K562 (cell line): Measurements from ENCODE around the gene MB21D2. TPM values are rescaled to one million over a fixed set of nuclear protein-coding genes. Genes with fewer than 3 reads are reported as not detected.

ENCODE experiments used
- ATAC-seq: fragments of 200-7000 bp; cut with Tn5 transposase; 3 replicates; pipeline ENCODE4 v1.9.1; 2020; ENCODE audit warnings: moderate library complexity
- BruUV-seq: library from RNA; stranded (reverse); fragments of 400-500 nt; replicated peaks from 2 replicates; lab custom pipeline; 2021; lab: Mats Ljungman, UMichigan
- CTCF ChIA-PET: fragments of 300-600 bp; formaldehyde crosslinking; extraction: SDS; loops from one replicate; lab custom pipeline; 2021; ENCODE audit warnings: low intra/inter-chr PET ratio; lab: Yijun Ruan, JAX
- POLR2A ChIA-PET: fragments of 300-600, 350-650 bp; sonication (Branson Sonifier 250); formaldehyde crosslinking; extraction: SDS; loops from one replicate; lab custom pipeline; 2021; ENCODE audit warnings: antibody characterized with exemption, inconsistent platforms; lab: Yijun Ruan, JAX
- DNase-seq, 4 experiments: peaks; one replicate each; pipeline versions ENCODE4 v3.0.0 to v3.0.0-alpha.2; 2011 to 2018; ENCODE audit warnings: low spot score in 3 of 4, mixed read lengths in 3 of 4; ENCODE audit errors: extremely low read depth in 1 of 4
- FAIRE-seq: peaks from 2 replicates; lab custom pipeline; 2011; peaks lifted over from hg19 to GRCh38; lab: Jason Lieb, UNC
- H2AFZ ChIP-seq: 2 replicates; pipeline ENCODE4 v1.6.0; 2011; ENCODE audit warnings: low read depth, low read length, control low read depth, inconsistent platforms
- H3K27ac ChIP-seq: fragments of 200-600 bp; 3 replicates; pipeline ENCODE4 v1.8.0; 2011; ENCODE audit warnings: low read depth, mild to moderate bottlenecking, control low read depth, inconsistent platforms, low read length, moderate library complexity, mixed read lengths; ENCODE audit errors: extremely low read depth
- H3K27me3 ChIP-seq, 2 experiments: fragments of 300-600 bp in 1 of 2; 2 replicates in 1 of 2; 3 replicates in 1 of 2; pipeline versions ENCODE4 v1.6.0 to v1.8.0; 2011; ENCODE audit warnings: inconsistent platforms in 2 of 2, low read length in 2 of 2, mild to moderate bottlenecking in 1 of 2, mixed read lengths in 1 of 2, moderate library complexity in 1 of 2; ENCODE audit not compliant: control insufficient read depth in 2 of 2, insufficient read depth in 2 of 2
- H3K36me3 ChIP-seq: fragments of 300-600 bp; 3 replicates; pipeline ENCODE4 v1.8.0; 2011; ENCODE audit warnings: mild to moderate bottlenecking, low read length, inconsistent platforms; ENCODE audit not compliant: control insufficient read depth, insufficient read depth
- H3K4me1 ChIP-seq, 2 experiments: fragments of 200-600 bp in 1 of 2; replicated peaks in 1 of 2; 2 replicates in 1 of 2; 3 replicates in 1 of 2; pipeline versions ENCODE4 v1.5.1 to v1.8.0; 2011; ENCODE audit warnings: inconsistent platforms in 2 of 2, low read length in 2 of 2, mild to moderate bottlenecking in 1 of 2, mixed read lengths in 1 of 2, moderate library complexity in 1 of 2; ENCODE audit not compliant: control insufficient read depth in 2 of 2, insufficient read depth in 2 of 2
- H3K4me2 ChIP-seq: 2 replicates; pipeline ENCODE4 v1.6.1; 2011; ENCODE audit warnings: low read length, control low read depth, inconsistent platforms, mixed read lengths; ENCODE audit not compliant: insufficient read depth
- H3K4me3 ChIP-seq: fragments of 200-600 bp; sonication (generic), shearing (Covaris generic); 2 replicates; pipeline ENCODE4 v1.5.1; 2016; ENCODE audit warnings: control low read depth, inconsistent platforms
- H3K79me2 ChIP-seq: fragments of 200-600 bp; 3 replicates; pipeline ENCODE4 v1.8.0; 2011; ENCODE audit warnings: low read length, inconsistent platforms; ENCODE audit not compliant: control insufficient read depth, insufficient read depth
- H3K9ac ChIP-seq, 2 experiments: 2 replicates each; pipeline versions ENCODE4 v1.6.0 to v1.6.1; 2011; ENCODE audit warnings: low read depth in 2 of 2, low read length in 2 of 2, control low read depth in 1 of 2, inconsistent platforms in 1 of 2, mild to moderate bottlenecking in 1 of 2, mixed read lengths in 1 of 2; ENCODE audit not compliant: insufficient read depth in 1 of 2
- H3K9me1 ChIP-seq: one replicate; pipeline ENCODE4 v1.6.0; 2011; ENCODE audit warnings: inconsistent platforms, mild to moderate bottlenecking, low read length, moderate library complexity; ENCODE audit not compliant: control insufficient read depth, insufficient read depth
- H3K9me3 ChIP-seq: replicated peaks from 2 replicates; pipeline ENCODE4 v1.5.1; 2011; ENCODE audit warnings: low read depth, low read length, inconsistent platforms; ENCODE audit not compliant: control insufficient read depth, insufficient read depth
- H4K20me1 ChIP-seq: replicated peaks from 2 replicates; pipeline ENCODE4 v1.6.1; 2011; ENCODE audit warnings: low read length, inconsistent platforms, mixed read lengths; ENCODE audit not compliant: control insufficient read depth, insufficient read depth
- CAMTA2 ChIP-seq: fragments of 250-450 bp; sonication (Bioruptor Pico); conservative IDR thresholded peaks from 2 replicates; pipeline ENCODE4 v1.5.1; 2022
- EZH2 ChIP-seq: IDR thresholded peaks from 2 replicates; pipeline ENCODE4 v1.6.1; 2012; ENCODE audit warnings: low read depth, mild to moderate bottlenecking, inconsistent platforms, low read length, borderline replicate concordance
- SRSF3 ChIP-seq: fragments of 200-400 bp; formaldehyde crosslinking; IDR thresholded peaks from 2 replicates; pipeline ENCODE4 v1.6.1; 2016; ENCODE audit warnings: mild to moderate bottlenecking, low read length, moderate library complexity; ENCODE audit not compliant: insufficient read depth
- TEAD4 ChIP-seq, 2 experiments: sonication (generic) in 1 of 2; formaldehyde crosslinking in 1 of 2; IDR thresholded peaks; 2 replicates each; pipeline versions ENCODE4 v1.6.1 to v1.8.0; 2012 to 2022; ENCODE audit warnings: borderline replicate concordance in 1 of 2, inconsistent platforms in 1 of 2, low read length in 1 of 2, mild to moderate bottlenecking in 1 of 2, missing genetic modification reagents in 1 of 2
- ZNF124 ChIP-seq: sonication (generic); formaldehyde crosslinking; IDR thresholded peaks from 2 replicates; pipeline ENCODE4 v1.8.1; 2022; ENCODE audit warnings: missing genetic modification reagents
- WGBS: fragments of 100-300 bp; shearing (Covaris generic); methylation state at CpG from one replicate; pipeline ENCODE4 v1.1.6; 2016; ENCODE audit warnings: low coverage, mixed read lengths; ENCODE audit not compliant: insufficient coverage; ENCODE audit errors: missing lambda C conversion rate; 5-methylcytosine and 5-hydroxymethylcytosine counted together
- in situ Hi-C: fragments of 300-500 bp; cut with MboI; formaldehyde crosslinking; loops from 4 replicates; pipeline ENCODE4 v1.15.0; 2018; ENCODE audit warnings: inconsistent platforms, mixed read lengths
- intact Hi-C: fragments of 100-400 bp; cut with micrococcal nuclease; formaldehyde crosslinking; loops from 2 replicates; pipeline ENCODE4 v1.14.2; 2022
- polyA plus RNA-seq, 8 experiments: library from polyadenylated mRNA; depleted of rRNA in 4 of 8; stranded (reverse) in 5 of 8; unstranded in 3 of 8; fragments of >200 nt; fragmentation: Nextera tagmentation in 2 of 8; fragmentation: Illumina TruSeq in 1 of 8; extraction: Ambion mirVana in 2 of 8; extraction: Trizol in 1 of 8; gene quantifications; 2 replicates each; pipeline versions ENCODE4 v1.2.1 to v1.2.3, GENCODE V29; 2011 to 2014; ENCODE audit warnings: inconsistent platforms in 1 of 8, missing spikeins in 1 of 8
- total RNA-seq, 7 experiments: library from RNA; depleted of rRNA in 6 of 7; stranded (reverse); fragments of >200 nt in 6 of 7; fragmentation: Illumina TruSeq in 2 of 7; extraction: Trizol in 2 of 7; gene quantifications; 2 replicates each; pipeline versions ENCODE4 v1.2.1 to v1.2.3, GENCODE V29; 2011 to 2021; ENCODE audit warnings: low replicate concordance in 1 of 7
- TF ChIP-seq, protein P1 (sequence below): sonication (generic); IDR thresholded peaks from 2 replicates; pipeline ENCODE4 v1.6.1; 2016
- TF ChIP-seq, protein P2 (sequence below): sonication (generic); formaldehyde crosslinking; IDR thresholded peaks from 2 replicates; pipeline ENCODE4 v1.8.1; 2023; ENCODE audit warnings: mild to moderate bottlenecking, missing genetic modification reagents
- TF ChIP-seq, protein P3 (sequence below): sonication (generic); formaldehyde crosslinking; IDR thresholded peaks from 2 replicates; pipeline ENCODE4 v1.4.0; 2020; ENCODE audit warnings: mild to moderate bottlenecking, missing genetic modification reagents

MB21D2 gene
- total and polyA plus RNA-seq, 9 of the 15 experiments (the other 6 are each of a cell fraction or from before 2014, with no cell fraction given): 0.01 TPM; not detected in 8

DNA sequence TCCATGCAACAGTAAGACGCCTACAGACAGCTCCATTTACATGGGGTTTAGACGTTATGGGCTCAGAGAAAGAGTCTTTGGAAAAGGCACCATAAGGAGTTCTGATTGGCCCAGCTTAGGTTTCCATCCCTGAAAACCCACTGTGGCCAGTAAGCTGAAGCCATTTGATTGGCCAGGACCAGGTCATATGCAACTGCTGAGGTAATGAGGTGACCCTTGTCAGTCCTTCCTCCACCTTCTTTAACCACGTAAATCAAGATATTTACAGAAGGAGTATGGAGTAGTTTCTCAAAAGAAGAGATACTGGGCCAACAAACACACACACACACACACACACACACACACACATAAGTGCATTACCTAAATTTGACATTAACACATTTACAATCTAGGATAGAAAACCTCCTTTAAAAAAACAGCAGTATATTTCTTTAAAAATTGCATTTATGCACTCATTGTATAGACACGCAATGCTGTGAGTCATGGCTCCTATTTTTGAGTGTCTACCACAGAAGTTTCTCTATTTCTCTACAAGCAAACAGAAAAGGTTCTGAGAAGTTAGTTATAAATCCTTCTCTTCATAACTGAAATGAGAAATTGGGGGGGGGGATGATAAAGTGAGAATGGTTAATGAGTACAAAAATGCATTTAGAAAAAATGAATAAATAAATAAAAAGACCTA is 16.3 kb upstream of the MB21D2 start (continued):
- TF ChIP-seq TEAD4 (IDR thresholded peaks at IDR 0.05; ENCODE audit: low read length): no peak
- no peak for TF ChIP-seq TEAD4 (CRISPR knock-in tag; IDR thresholded peaks at IDR 0.05; ENCODE audit: borderline replicate concordance)

DNA sequence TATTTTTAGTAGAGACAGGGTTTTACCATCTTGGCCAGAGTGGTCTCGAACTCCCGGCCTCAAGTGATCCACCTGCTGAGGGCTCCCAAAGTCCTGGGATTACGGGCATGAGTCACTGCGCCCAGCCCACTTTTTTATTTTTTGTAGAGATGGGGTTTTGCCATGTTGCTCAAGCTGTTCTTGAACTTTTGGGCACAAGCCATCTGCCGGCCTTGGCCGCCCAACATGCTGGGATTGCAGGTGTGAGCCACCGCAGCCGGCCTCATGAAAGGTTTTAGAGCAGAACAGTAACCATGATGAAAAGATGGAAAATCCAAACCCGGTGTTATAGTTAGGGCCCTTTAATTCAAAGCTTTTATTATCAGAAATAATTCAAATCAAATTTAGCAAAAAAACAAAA is 15.6 kb upstream of the MB21D2 start:
- intact Hi-C loops: no loop called here
- H3K9me3 ChIP-seq: no peaks in the 10 kb centered on the region
- CTCF ChIA-PET: no interaction called here
- BruUV-seq: no TSS peak
- H2AFZ ChIP-seq: no peak overlapping the region
- POLR2A ChIA-PET: no interaction called here
- no peak overlapping the region for H3K4me2 ChIP-seq
- H3K36me3 ChIP-seq: no peaks in the 10 kb centered on the region
- no peaks in the 10 kb centered on the region for H3K27me3 ChIP-seq
- WGBS: 3% methylated on average over 9 of the region's 9 CpGs
- H3K4me1 ChIP-seq: no peaks in the 10 kb centered on the region
- no peak overlapping the region for H3K9ac ChIP-seq
- ATAC-seq (no peak), FAIRE-seq (no peak), DNase-seq (no peak)
- in situ Hi-C loops: no loop called here
- no peaks in the 10 kb centered on the region for H4K20me1 ChIP-seq
- H3K79me2 ChIP-seq: no peaks in the 10 kb centered on the region
- H3K4me3 ChIP-seq: no peak overlapping the region
- no peaks in the 10 kb centered on the region for H3K9me1 ChIP-seq
- no peak overlapping the region for H3K27ac ChIP-seq
- TF ChIP-seq, protein P1, sequence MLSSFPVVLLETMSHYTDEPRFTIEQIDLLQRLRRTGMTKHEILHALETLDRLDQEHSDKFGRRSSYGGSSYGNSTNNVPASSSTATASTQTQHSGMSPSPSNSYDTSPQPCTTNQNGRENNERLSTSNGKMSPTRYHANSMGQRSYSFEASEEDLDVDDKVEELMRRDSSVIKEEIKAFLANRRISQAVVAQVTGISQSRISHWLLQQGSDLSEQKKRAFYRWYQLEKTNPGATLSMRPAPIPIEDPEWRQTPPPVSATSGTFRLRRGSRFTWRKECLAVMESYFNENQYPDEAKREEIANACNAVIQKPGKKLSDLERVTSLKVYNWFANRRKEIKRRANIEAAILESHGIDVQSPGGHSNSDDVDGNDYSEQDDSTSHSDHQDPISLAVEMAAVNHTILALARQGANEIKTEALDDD: no peak
- no peak for TF ChIP-seq EZH2
- TF ChIP-seq, protein P2, sequence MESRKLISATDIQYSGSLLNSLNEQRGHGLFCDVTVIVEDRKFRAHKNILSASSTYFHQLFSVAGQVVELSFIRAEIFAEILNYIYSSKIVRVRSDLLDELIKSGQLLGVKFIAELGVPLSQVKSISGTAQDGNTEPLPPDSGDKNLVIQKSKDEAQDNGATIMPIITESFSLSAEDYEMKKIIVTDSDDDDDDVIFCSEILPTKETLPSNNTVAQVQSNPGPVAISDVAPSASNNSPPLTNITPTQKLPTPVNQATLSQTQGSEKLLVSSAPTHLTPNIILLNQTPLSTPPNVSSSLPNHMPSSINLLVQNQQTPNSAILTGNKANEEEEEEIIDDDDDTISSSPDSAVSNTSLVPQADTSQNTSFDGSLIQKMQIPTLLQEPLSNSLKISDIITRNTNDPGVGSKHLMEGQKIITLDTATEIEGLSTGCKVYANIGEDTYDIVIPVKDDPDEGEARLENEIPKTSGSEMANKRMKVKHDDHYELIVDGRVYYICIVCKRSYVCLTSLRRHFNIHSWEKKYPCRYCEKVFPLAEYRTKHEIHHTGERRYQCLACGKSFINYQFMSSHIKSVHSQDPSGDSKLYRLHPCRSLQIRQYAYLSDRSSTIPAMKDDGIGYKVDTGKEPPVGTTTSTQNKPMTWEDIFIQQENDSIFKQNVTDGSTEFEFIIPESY: no peak
- TF ChIP-seq, protein P3, sequence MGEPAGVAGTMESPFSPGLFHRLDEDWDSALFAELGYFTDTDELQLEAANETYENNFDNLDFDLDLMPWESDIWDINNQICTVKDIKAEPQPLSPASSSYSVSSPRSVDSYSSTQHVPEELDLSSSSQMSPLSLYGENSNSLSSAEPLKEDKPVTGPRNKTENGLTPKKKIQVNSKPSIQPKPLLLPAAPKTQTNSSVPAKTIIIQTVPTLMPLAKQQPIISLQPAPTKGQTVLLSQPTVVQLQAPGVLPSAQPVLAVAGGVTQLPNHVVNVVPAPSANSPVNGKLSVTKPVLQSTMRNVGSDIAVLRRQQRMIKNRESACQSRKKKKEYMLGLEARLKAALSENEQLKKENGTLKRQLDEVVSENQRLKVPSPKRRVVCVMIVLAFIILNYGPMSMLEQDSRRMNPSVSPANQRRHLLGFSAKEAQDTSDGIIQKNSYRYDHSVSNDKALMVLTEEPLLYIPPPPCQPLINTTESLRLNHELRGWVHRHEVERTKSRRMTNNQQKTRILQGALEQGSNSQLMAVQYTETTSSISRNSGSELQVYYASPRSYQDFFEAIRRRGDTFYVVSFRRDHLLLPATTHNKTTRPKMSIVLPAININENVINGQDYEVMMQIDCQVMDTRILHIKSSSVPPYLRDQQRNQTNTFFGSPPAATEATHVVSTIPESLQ (CRISPR knock-in tag): no peak
- TF ChIP-seq ZNF124 (CRISPR knock-in tag): no peak
- no peak for TF ChIP-seq SRSF3
- TF ChIP-seq CAMTA2: no peak
